ENCODE measurements around the gene DUSP12.
"Not testable (repeated sequence)": the region's sequence is repeated elsewhere in the genome, so short reads cannot be mapped to it uniquely, and the experiment has no call there.

DNA sequence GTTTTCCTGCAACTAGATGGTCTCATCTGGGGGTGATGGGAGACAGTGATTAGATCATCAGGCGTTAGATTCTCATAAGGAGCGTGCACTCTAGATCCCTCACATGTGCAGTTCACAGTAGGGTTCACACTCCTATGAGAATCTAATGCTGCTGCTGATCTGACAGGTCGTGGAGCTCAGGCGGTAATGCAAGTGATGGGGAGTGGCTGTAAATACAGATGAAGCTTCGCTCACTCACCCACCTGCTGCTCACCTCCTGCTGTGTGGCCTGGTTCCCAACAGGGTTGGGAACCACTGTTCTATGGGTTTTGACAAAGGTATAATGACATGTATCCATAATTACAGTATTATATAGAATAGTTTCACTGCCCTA is 20.1 kb downstream of the DUSP12 start:
- not testable (repeated sequence) for TF ChIP-seq EZH2 (IDR thresholded peaks at IDR 0.05); CTCF (IDR thresholded peaks at IDR 0.05 in 2 of 3, conservative IDR thresholded peaks at IDR 0.05 in 1 of 3; ENCODE audit: borderline replicate concordance in 1 of 3, insufficient read depth in 1 of 3, low read depth in 2 of 3, low read length in 2 of 3)

Measured in HCT116 (cell line).